GM19035 (cell line): ENCODE data around the gene CFAP221.

Experiments used
- ATAC-seq: cut with Tn5 transposase; IDR thresholded peaks from one replicate; pipeline ENCODE4 v1.9.1; 2021; ENCODE audit not compliant: unreplicated experiment

Gene CFAP221

GRCh38 chr2:119638685-119639554 lies 94.7 kb downstream of the CFAP221 start:
- ATAC-seq = no peak

DNA sequence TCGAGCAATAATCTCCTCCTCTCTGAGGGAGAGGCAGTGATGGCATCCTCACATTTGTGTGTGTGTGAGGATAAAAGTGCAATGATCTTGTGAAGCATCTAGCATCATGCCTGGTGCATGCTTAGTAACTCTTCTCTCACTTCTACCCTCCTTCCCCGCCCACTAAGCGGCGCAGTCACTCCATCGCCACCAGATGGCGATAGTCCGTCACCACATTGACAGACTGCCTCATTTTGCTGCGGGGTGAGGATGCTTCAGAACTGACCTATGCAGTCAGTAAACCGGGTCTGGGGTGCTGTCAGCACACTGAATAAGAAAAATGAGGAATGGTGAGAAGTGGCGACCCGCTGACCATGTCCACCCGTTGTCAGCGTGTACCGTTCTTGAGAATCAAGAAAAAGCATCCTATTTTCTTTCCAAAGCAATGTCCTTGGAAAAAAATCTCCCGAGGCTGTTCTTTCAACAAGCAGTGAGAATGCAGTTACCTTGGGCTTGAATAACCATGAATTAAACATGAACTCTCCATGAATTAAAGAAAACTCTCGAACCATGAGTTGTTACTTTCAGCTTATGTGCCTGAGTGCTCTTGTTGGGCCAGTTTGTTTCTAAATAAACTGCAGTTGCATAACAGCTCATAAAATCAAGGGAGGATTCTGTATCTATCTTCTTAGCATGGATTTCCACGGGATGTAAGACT lies 97.5 kb downstream of the CFAP221 start:
- peak; percentile 98 for ATAC-seq

- ATAC-seq = no peak
Observed at GRCh38 chr2:119644186-119644585, 99.9 kb downstream of the CFAP221 start.

DNA sequence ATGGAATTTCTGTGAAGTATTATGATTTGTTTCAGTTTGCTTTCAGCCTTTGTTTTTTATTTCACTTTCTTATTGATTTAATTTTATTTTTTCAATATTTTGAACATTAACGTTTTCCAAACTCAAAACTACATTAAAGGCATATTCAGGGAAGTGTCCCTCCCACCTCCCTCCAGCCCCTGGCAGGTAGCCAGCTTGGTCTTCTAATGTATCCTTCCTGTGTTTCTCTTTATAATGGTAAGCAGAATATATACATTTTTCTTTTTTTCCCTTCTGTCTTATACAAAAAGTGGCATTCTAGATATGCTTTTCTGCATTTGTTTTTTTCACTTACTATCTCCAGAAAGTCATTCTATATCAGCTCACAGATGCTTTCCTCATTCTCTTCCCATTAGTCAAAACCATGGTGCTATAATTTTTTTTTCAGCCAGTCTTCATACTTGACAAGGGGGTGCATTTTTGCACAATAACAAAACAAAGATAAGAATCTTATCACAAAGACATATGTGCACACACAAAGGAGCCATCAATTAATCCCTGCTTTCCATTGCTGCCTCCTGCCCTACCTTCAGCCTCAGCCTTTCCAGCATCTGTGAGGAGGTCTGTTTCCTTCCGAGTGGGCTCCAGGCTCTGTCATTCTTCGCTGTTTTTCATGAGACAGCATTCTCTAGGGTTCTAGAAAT lies 101.1 kb downstream of the CFAP221 start:
- no peak for ATAC-seq

DNA sequence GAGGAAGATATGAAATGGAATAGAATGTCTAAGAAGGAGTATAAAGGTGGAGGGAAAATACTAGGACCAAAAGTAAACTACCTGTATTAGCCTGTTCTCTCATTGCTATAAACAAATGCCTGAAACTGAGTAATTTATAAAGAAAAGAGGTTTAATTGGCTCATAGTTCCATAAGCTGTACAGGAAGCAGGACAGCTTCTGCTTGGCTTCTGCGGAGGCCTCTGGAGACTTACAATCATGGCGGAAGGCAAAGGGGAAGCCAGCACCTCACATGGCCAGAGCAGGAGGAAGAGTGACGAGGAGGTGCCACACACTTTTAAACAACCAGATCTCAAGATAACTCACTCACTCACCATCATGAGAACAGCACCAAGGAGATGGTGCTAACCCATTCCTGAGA lies 101.9 kb downstream of the CFAP221 start:
- no peak for ATAC-seq

DNA sequence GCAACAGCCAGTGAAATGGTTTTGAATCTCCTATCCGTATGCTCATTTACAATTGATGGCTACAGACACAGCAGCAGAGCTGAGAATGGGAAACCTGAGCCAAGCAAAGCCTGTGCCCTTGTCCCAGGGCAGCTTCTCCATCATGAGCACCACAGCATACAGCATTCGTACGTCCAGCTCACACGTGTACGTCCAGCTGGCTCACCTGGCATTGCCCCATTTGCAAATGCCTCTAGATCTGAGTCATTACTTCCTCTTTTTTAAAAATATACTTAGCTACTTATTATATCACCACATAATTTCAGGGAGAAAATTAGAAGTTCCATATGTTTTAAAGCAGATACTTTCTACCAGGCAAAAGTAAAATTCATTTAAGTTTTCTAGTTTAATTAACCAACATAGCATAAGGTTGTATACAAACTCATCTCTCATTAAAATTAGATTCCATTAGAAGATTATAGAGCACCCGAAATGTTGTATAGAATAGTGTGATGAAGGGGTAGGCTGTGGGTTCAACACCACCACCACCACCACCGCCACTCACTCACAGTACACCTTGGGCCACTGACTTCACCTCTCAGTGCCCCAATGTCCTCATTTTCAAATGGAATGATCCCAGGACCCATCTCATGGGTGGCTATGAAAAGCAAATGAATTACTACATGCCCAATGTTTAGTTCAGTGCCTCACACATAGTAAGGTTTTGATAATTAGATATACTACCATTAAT lies 103.4 kb downstream of the CFAP221 start:
- ATAC-seq = peak; percentile 92

DNA sequence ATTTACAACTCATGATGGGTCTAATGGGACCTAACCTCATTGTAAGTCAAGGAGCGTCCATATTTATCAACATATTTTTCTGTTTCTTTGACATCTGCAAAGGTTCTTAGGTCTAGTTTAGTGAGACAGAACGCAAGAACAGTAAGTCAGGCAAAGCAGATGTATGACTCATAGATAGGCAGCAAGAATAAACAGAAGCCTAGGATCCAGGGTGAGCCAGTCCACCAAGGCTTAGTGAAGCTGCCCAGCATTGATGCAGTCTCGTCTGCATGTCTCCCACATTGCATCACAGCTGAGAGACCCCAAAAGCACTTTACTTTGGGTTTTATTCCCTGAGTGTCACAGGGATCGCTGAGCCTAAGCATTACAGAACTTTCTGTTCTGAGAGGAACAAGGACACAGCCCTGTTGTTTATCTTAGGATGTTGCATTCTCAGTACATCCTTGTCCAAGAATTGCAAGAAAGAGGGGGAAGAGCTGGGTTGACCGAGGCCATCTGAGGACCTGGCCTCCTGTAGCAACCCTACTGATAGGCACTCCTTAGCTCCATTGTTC lies 105.2 kb downstream of the CFAP221 start:
- ATAC-seq = no peak

- ATAC-seq = no peak
Observed at GRCh38 chr2:119650206-119650605, 106.0 kb downstream of the CFAP221 start.

GRCh38 chr2:119650846-119651370 lies 106.7 kb downstream of the CFAP221 start:
- ATAC-seq = no peak

- ATAC-seq = no peak
Observed at GRCh38 chr2:119657466-119658145, 113.4 kb downstream of the CFAP221 start.

DNA sequence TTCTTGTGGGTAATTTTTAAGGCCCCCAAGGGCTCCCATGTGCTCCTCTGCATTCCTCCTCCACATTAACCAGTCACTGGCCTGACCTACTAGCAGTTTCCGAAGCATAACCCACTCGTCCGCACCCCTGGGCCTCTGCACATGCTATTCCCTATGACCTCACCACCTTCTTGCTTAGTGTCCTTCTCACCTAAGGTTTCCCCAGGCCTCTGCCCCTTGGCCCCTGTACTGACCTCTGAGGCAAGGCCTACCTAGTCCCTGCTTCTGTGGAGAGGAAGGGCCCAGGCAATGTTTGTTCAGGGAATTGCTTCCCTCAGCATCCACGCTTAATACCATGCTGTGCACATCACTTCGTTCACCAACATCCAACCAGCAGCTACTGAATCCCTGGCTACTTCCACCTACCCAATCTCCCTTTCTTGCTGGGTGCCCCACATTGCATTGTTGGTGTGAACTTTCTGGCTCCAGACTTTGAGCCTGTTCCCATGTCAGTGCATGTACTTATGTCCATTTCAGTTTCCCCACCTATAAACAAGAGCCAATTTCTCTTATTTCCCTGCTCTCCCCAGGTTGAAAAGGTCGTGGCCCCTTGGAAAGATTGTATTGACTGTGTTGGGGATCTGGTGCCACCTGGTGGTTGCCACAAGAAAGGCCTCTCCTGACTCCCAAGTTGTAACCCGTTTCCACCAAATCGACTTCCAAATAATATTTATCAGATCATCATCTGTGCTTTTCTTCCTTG lies 115.5 kb downstream of the CFAP221 start:
- no peak for ATAC-seq

DNA sequence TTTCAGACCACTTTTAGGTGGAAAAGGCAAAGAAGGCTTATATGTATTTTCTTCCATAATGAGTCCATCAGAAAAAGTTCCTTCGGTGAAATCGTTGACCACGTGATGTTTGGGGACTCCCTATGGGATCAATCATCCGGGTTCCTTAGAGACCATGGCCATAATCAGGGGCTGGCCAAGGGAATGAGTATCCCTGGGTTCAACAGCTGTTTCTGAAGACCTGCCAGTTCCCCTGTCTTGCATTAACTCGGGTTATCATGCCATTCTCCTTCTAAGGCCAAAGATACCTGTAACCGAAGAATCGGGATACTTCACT lies 116.1 kb downstream of the CFAP221 start:
- no peak for ATAC-seq

DNA sequence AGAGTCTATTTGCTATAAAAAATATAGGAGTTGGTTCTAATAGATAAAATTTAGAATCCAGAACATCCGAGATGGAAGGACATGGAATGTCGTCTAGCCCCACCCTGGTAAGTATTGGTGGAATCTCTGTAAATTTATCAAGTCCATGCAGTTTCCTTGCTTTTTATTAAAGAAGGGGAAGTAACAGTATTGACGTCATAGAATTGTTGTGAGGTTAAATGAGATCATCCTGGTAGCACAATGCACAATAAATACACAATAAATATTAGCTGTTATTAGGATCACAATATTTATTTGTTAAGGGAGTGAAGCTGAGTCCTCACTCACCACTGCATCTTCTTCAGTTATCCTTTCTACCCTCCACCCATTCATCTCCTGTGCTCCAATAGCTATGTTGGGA lies 118.0 kb downstream of the CFAP221 start:
- no peak for ATAC-seq

GRCh38 chr2:119668546-119668945 lies 124.3 kb downstream of the CFAP221 start:
- no peak for ATAC-seq

DNA sequence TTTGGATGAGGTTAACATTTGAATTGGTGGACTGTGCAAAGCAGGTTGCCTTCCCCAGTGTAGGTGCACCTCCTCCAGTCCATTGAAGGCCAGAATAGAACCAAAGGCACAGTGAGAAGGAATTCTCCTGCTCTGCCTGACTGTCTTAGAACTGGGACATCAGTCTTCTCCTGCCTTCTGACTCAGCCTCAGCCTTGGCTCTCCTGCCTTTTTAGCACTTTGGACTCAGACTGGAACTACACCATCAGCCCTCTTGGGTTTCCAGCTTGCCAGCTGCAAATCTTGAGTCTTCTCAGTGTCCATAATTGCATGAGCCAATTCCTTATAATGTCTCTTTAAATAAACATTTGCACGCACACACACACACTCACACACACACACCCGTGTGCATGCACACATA lies 126.8 kb downstream of the CFAP221 start:
- no peak for ATAC-seq

DNA sequence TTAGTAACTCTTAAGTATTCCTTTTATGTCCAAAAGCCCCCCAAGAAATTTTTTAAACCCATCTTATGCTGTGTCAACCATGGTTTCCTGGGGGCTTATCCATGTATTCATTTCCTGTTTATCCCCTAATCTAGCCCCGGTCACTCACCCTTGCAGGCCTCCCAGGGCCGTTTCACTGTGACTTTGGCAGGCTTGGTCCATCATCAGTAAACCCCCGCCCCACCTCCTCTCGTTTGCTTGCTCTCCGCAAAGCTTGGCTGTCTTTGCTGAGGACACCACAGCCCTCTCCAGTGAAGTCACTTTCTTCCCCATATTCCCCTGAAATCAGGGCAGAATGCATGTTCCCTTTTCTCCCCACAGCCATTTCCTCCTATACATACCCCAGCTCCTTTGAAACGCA lies 127.5 kb downstream of the CFAP221 start:
- ATAC-seq = no peak

- no peak for ATAC-seq
Observed at GRCh38 chr2:119672161-119672862, 128.1 kb downstream of the CFAP221 start.

GRCh38 chr2:119673796-119674195 lies 129.5 kb downstream of the CFAP221 start:
- ATAC-seq = no peak
